K562 (cell line): ENCODE results near the gene CCDC27. TPM values are rescaled to one million over a fixed set of nuclear protein-coding genes. Genes with fewer than 3 reads are reported as not detected.

Experiments used
- CBX1 ChIP-seq: sonication (generic); IDR thresholded peaks from 2 replicates; pipeline ENCODE4 v1.6.1; 2016; ENCODE audit warnings: antibody characterized with exemption, low read depth, mild to moderate bottlenecking
- CREBBP ChIP-seq: IDR thresholded peaks from one replicate; pipeline ENCODE4 v1.6.1; 2012; ENCODE audit warnings: low read depth, mild to moderate bottlenecking, control low read depth, inconsistent platforms, low read length
- DDX20 ChIP-seq: fragments of 450-650 bp; IDR thresholded peaks from 2 replicates; pipeline ENCODE4 v1.6.1; 2016; ENCODE audit warnings: missing genetic modification characterization, low read depth, mild to moderate bottlenecking, missing compliant biosample characterization, moderate library complexity
- HMGN3 ChIP-seq: IDR thresholded peaks from 2 replicates; pipeline ENCODE4 v1.6.1; 2011; ENCODE audit warnings: borderline replicate concordance, low read depth, mild to moderate bottlenecking, mixed read lengths, low read length; ENCODE audit not compliant: insufficient read length; ENCODE audit errors: extremely low read depth
- ILK ChIP-seq: fragments of 450-650 bp; IDR thresholded peaks from 2 replicates; pipeline ENCODE4 v1.6.1; 2016; ENCODE audit warnings: missing genetic modification characterization, low read depth, mild to moderate bottlenecking, missing compliant biosample characterization, moderate library complexity, borderline replicate concordance
- MAFK ChIP-seq: IDR thresholded peaks from 2 replicates; pipeline ENCODE4 v1.6.1; 2011; ENCODE audit warnings: low read length, improper control_type of control experiment
- MIER1 ChIP-seq: fragments of 450-650 bp; IDR thresholded peaks from 2 replicates; pipeline ENCODE4 v1.6.1; 2016; ENCODE audit warnings: antibody characterized with exemption, mild to moderate bottlenecking, low read depth
- NFXL1 ChIP-seq: fragments of 450-650 bp; formaldehyde crosslinking; IDR thresholded peaks from 2 replicates; pipeline ENCODE4 v1.4.0; 2021; ENCODE audit warnings: mild to moderate bottlenecking
- NR2C1 ChIP-seq, 2 experiments: fragments of 450-650 bp; IDR thresholded peaks; 2 replicates each; pipeline ENCODE4 v1.6.1; 2017; ENCODE audit warnings: mild to moderate bottlenecking in 2 of 2, antibody characterized with exemption in 1 of 2, inconsistent platforms in 1 of 2, missing compliant biosample characterization in 1 of 2, missing genetic modification characterization in 1 of 2
- POLR3A ChIP-seq: IDR thresholded peaks from 2 replicates; pipeline ENCODE4 v1.6.1; 2011; ENCODE audit warnings: borderline replicate concordance, mild to moderate bottlenecking, moderate library complexity; ENCODE audit not compliant: insufficient read length, insufficient read depth; ENCODE audit errors: extremely low read depth
- RBM34 ChIP-seq: fragments of 200-400 bp; formaldehyde crosslinking; IDR thresholded peaks from 2 replicates; pipeline ENCODE4 v1.6.1; 2018; ENCODE audit warnings: low read length, borderline replicate concordance; ENCODE audit not compliant: insufficient read depth
- ZNF184 ChIP-seq: sonication (generic); formaldehyde crosslinking; IDR thresholded peaks from 2 replicates; pipeline ENCODE4 v1.5.0; 2020; ENCODE audit warnings: missing genetic modification reagents
- ZNF512 ChIP-seq: IDR thresholded peaks from 2 replicates; pipeline ENCODE4 v1.6.1; 2016; ENCODE audit warnings: missing genetic modification characterization, missing compliant biosample characterization
- ZNF609 ChIP-seq: sonication (generic); formaldehyde crosslinking; IDR thresholded peaks from 2 replicates; pipeline ENCODE4 v1.8.1; 2023; ENCODE audit warnings: missing genetic modification reagents, mild to moderate bottlenecking, borderline replicate concordance
- polyA plus RNA-seq, 8 experiments: library from polyadenylated mRNA; depleted of rRNA in 4 of 8; stranded (reverse) in 5 of 8; unstranded in 3 of 8; fragments of >200 nt; fragmentation: Nextera tagmentation in 2 of 8; fragmentation: Illumina TruSeq in 1 of 8; extraction: Ambion mirVana in 2 of 8; extraction: Trizol in 1 of 8; gene quantifications; 2 replicates each; pipeline versions ENCODE4 v1.2.1 to v1.2.3, GENCODE V29; 2011 to 2014; ENCODE audit warnings: inconsistent platforms in 1 of 8, missing spikeins in 1 of 8
- total RNA-seq, 7 experiments: library from RNA; depleted of rRNA in 6 of 7; stranded (reverse); fragments of >200 nt in 6 of 7; fragmentation: Illumina TruSeq in 2 of 7; extraction: Trizol in 2 of 7; gene quantifications; 2 replicates each; pipeline versions ENCODE4 v1.2.1 to v1.2.3, GENCODE V29; 2011 to 2021; ENCODE audit warnings: low replicate concordance in 1 of 7
- TF ChIP-seq, protein P1 (sequence below): fragments of 450-650 bp; IDR thresholded peaks from 2 replicates; pipeline ENCODE4 v1.6.1; 2014; ENCODE audit warnings: low read depth, mild to moderate bottlenecking, moderate library complexity, borderline replicate concordance

Gene CCDC27
- total and polyA plus RNA-seq, 9 of the 15 experiments (the other 6 are each of a cell fraction or from before 2014, with no cell fraction given): 0.01 to 0.04 TPM; not detected in 7

GRCh38 chr1:3772027-3772714 lies 19.9 kb downstream of the CCDC27 start (continued):
- no peak for TF ChIP-seq ZNF609 (CRISPR knock-in tag)
- TF ChIP-seq CBX1: peak; percentile 23; the same call in 1 of the 2 replicates
- TF ChIP-seq MIER1: no peak
- no peak for TF ChIP-seq ILK (tag)
- TF ChIP-seq RBM34: no peak
- no peak for TF ChIP-seq NR2C1 (IDR thresholded peaks at IDR 0.05)
- TF ChIP-seq NR2C1 (tag; IDR thresholded peaks at IDR 0.05): no peak
- TF ChIP-seq ZNF512 (tag): no peak
- no peak for TF ChIP-seq ZNF184
- TF ChIP-seq, protein P1, sequence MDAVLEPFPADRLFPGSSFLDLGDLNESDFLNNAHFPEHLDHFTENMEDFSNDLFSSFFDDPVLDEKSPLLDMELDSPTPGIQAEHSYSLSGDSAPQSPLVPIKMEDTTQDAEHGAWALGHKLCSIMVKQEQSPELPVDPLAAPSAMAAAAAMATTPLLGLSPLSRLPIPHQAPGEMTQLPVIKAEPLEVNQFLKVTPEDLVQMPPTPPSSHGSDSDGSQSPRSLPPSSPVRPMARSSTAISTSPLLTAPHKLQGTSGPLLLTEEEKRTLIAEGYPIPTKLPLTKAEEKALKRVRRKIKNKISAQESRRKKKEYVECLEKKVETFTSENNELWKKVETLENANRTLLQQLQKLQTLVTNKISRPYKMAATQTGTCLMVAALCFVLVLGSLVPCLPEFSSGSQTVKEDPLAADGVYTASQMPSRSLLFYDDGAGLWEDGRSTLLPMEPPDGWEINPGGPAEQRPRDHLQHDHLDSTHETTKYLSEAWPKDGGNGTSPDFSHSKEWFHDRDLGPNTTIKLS: no peak
- no peak for TF ChIP-seq HMGN3
- TF ChIP-seq NFXL1 (CRISPR knock-in tag): no peak
- no peak for TF ChIP-seq POLR3A
- TF ChIP-seq MAFK: no peak
- no peak for TF ChIP-seq CREBBP
- TF ChIP-seq DDX20 (tag): no peak
